ENCODE data around the gene FAM53C. TPM values are rescaled to one million over a fixed set of nuclear protein-coding genes. Genes with fewer than 3 reads are reported as not detected.

Gene FAM53C
- 26.9 and 29.4 TPM in 2 replicates for total RNA-seq (2013; cell fraction: nucleolus; rRNA removed)
- total RNA-seq (2014; rRNA removed), result 25.6 and 29.4 TPM in 2 replicates
- 16.8 and 17.6 TPM in 2 replicates for total RNA-seq (2014; rRNA removed; fragmentation: Illumina TruSeq; extraction: Trizol)
- total RNA-seq (2021), result 27.9 and 31.3 TPM in 2 replicates
- 22.9 TPM for polyA plus RNA-seq (2011; ENCODE audit: low read depth)
- 21.8 and 29.3 TPM in 2 replicates for polyA plus RNA-seq (2011; rRNA removed)
- polyA plus RNA-seq (2011; cell fraction: cytosol; rRNA removed), result 25.3 and 31.6 TPM in 2 replicates
- 32.4 and 38.4 TPM in 2 replicates for polyA plus RNA-seq (2011; cell fraction: nucleus; rRNA removed)
- polyA plus RNA-seq (2012), result 23.5 and 28.3 TPM in 2 replicates
- 20.1 and 22.5 TPM in 2 replicates for polyA plus RNA-seq (2014; fragmentation: Illumina TruSeq; extraction: Trizol)
- polyA plus RNA-seq (2014; fragmentation: Nextera tagmentation; extraction: Ambion mirVana), result 1 to 10 TPM; 8.0 to 8.8 TPM
- 21.3 and 22.0 TPM in 2 replicates for polyA plus RNA-seq (2014; rRNA removed)
- 10 to 100 TPM; 29.3 to 30.8 TPM for polyA plus RNA-seq (2016; fragmentation: Nextera tagmentation; extraction: Ambion mirVana)
- polyA minus RNA-seq (2011; rRNA and poly(A)+ RNA removed), result 33.6 and 37.1 TPM in 2 replicates
- polyA minus RNA-seq (2011; cell fraction: cytosol; rRNA and poly(A)+ RNA removed), result 10.2 and 15.2 TPM in 2 replicates
- polyA minus RNA-seq (2011; cell fraction: nucleus; rRNA and poly(A)+ RNA removed), result 16.6 and 21.1 TPM in 2 replicates
- percentile 95 among the genes with signal in this experiment for Bru-seq, nascent RNA
- percentile 91 among the genes with signal in this experiment for BruChase-seq, experiment 1, labeled RNA remaining after a 6-hour chase
- percentile 98 among the genes with signal in this experiment for BruChase-seq, experiment 2, labeled RNA remaining after a 2-hour chase
- long read RNA-seq, experiment 1, full-length matches to known transcripts, result 4 of 7 reads
- long read RNA-seq, experiment 1, partial matches to known transcripts, result 0 of 7 reads
- long read RNA-seq, experiment 1, other reads (novel, unspliced or antisense), result 3 of 7 reads
- long read RNA-seq, experiment 2, partial matches to known transcripts, result 5 of 16 reads
- long read RNA-seq, experiment 2, other reads (novel, unspliced or antisense), result 11 of 16 reads

GRCh38 chr5:138337685-138338410, at the start of gene FAM53C:
Gene FAM53C, plus strand, starts transcription at chr5:138338266. Its CDS starts 3,070 bp downstream, at chr5:138341336.
- Histone ChIP-seq H3K9me3 (replicated peaks; ENCODE audit: control insufficient read depth, insufficient read depth, low read length) (no peaks in the 10 kb centered on the region), H3K9ac (ENCODE audit: control insufficient read depth, insufficient read depth, low read length) (peak within 1 kb of the TSS; percentile 82), H3K79me2 (ENCODE audit: control insufficient read depth, insufficient read depth, low read length) (peaks cover 35% of the 10 kb centered on the region), H3K4me3 (peak within 1 kb of the TSS; percentile 90), H3K4me1 (ENCODE audit: control insufficient read depth, insufficient read depth, low read length) (no peaks in the 10 kb centered on the region), H3K27ac (ENCODE audit: control insufficient read depth, insufficient read depth) (peak within 1 kb of the TSS; percentile 96), H4K20me1 (ENCODE audit: control insufficient read depth, insufficient read depth) (0 out of 2 replicates have a peak, but pooled peaks cover 3% of the 10 kb centered on the region), H3K36me3 (ENCODE audit: control insufficient read depth in 2 of 2, insufficient read depth in 2 of 2, low read length in 1 of 2) (no peaks in the 10 kb centered on the region; a peak in 2 of 4 replicates), H2AFZ (ENCODE audit: control insufficient read depth, low read depth, low read length) (peak within 1 kb of the TSS; percentile 96), H3K27me3 (replicated peaks in 1 of 2; ENCODE audit: control insufficient read depth in 2 of 2, insufficient read depth in 2 of 2, low read length in 1 of 2) (no peaks in the 10 kb centered on the region), H3K4me2 (ENCODE audit: control insufficient read depth, insufficient read depth) (peak within 1 kb of the TSS; percentile 75)
- peak; percentile 94 for ATAC-seq
- CTCF ChIA-PET, result interaction anchor here (0.6 to 9.1 kb wide), 6 partner anchors 10 to 238 kb away, joined by 3 to 266 read pairs (median 3); partner anchors contain the start of genes EGR1, KDM3B and REEP2
- FAIRE-seq, result no peak
- DNase-seq (ENCODE audit: low read depth, low spot score), result peak; percentile 79
- POLR2A ChIA-PET, result interaction anchor here (0.5 to 10.1 kb wide), 12 partner anchors 13 to 1061 kb away, joined by 3 to 143 read pairs (median 4); partner anchors contain the start of genes BRD8, ETF1, HSPA9 and KDM3B
- SMC1A ChIA-PET (ENCODE audit: uncharacterized antibody, unreplicated experiment), result interaction anchor here (1.0 to 6.1 kb wide), 3 partner anchors 12 to 160 kb away, joined by 3 to 102 read pairs (median 7); partner anchors contain the start of genes BRD8, KDM3B and KIF20A
- RAD21 ChIA-PET (ENCODE audit: unreplicated experiment), result interaction anchor here (0.6 to 2.4 kb wide), 7 partner anchors 11 to 986 kb away, joined by 3 to 22 read pairs (median 3); partner anchors contain the start of genes EGR1, KDM3B and REEP2
- BruUV-seq (replicated peaks), result no TSS peak
- intact Hi-C loops (cut with micrococcal nuclease; ENCODE audit: unreplicated experiment), result loop anchor here (1.0 to 5.0 kb wide), 3 partner anchors 14 to 204 kb away; partner anchors contain the start of genes BRD8, ETF1, KDM3B and KIF20A
- in situ Hi-C loops (cut with MboI), result no loop called here
- WGBS (ENCODE audit: insufficient coverage, insufficient replicate concordance, low lambda C conversion rate, missing lambda C conversion rate), result under 1% methylated on average over 44 of the region's 56 CpGs
- peak; percentile 88 for TF ChIP-seq SP1 (IDR thresholded peaks at IDR 0.05; ENCODE audit: low read depth, low read length)
- peak; percentile 95 to 98 for TF ChIP-seq BHLHE40 (IDR thresholded peaks at IDR 0.05; ENCODE audit: borderline replicate concordance in 1 of 2, low read depth in 2 of 2, low read length in 1 of 2)
- TF ChIP-seq NFYB (IDR thresholded peaks at IDR 0.05; ENCODE audit: insufficient read depth, low read depth, low read length), result no peak
- TF ChIP-seq JUND (IDR thresholded peaks at IDR 0.05; ENCODE audit: low read depth, low read length), result peak; percentile 99
- TF ChIP-seq CHD2 (IDR thresholded peaks at IDR 0.05; ENCODE audit: borderline replicate concordance, low read depth, low read length), result 0 out of 2 replicates have a peak, but pooled peaks have one; percentile 34
- TF ChIP-seq KLF5 (IDR thresholded peaks at IDR 0.05; ENCODE audit: partially characterized antibody), result peak; percentile 100
- no peak for TF ChIP-seq WRNIP1 (IDR thresholded peaks at IDR 0.05; ENCODE audit: borderline replicate concordance, low read depth, low read length)
- TF ChIP-seq E4F1 (IDR thresholded peaks at IDR 0.05; ENCODE audit: borderline replicate concordance, partially characterized antibody), result peak; percentile 97
- TF ChIP-seq RUNX3 (IDR thresholded peaks at IDR 0.05; ENCODE audit: low read length), result peak; percentile 66
- no peak for TF ChIP-seq BMI1 (IDR thresholded peaks at IDR 0.05; ENCODE audit: borderline replicate concordance)
- TF ChIP-seq RAD21 (IDR thresholded peaks at IDR 0.05; ENCODE audit: insufficient read depth, low read depth, low read length), result no peak
- no peak for TF ChIP-seq CBX3 (IDR thresholded peaks at IDR 0.05; ENCODE audit: borderline replicate concordance, low read depth)
- TF ChIP-seq POLR2A (IDR thresholded peaks at IDR 0.05; ENCODE audit: low read depth, low read length), result peak; percentile 100
- peak; percentile 44; the same call in 1 of the 2 replicates for TF ChIP-seq SMARCA5 (IDR thresholded peaks at IDR 0.05)
- peak; percentile 59 for TF ChIP-seq SMAD1 (IDR thresholded peaks at IDR 0.05; ENCODE audit: low read depth, partially characterized antibody)
- no peak for TF ChIP-seq HDAC2 (IDR thresholded peaks at IDR 0.05)

All from GM12878 (cell line).